G401.6 (cell line): ENCODE data around the gene CPT1A.
A peak's percentile ranks its signal among the peaks of the same experiment; 100 is the strongest.
"Not testable (repeated sequence)": the region's sequence is repeated elsewhere in the genome, so short reads cannot be mapped to it uniquely, and the experiment has no call there.

Experiments used
- FAIRE-seq: peaks from 2 replicates; lab custom pipeline; 2012; peaks lifted over from hg19 to GRCh38; lab: Jason Lieb, UNC

CPT1A gene

DNA sequence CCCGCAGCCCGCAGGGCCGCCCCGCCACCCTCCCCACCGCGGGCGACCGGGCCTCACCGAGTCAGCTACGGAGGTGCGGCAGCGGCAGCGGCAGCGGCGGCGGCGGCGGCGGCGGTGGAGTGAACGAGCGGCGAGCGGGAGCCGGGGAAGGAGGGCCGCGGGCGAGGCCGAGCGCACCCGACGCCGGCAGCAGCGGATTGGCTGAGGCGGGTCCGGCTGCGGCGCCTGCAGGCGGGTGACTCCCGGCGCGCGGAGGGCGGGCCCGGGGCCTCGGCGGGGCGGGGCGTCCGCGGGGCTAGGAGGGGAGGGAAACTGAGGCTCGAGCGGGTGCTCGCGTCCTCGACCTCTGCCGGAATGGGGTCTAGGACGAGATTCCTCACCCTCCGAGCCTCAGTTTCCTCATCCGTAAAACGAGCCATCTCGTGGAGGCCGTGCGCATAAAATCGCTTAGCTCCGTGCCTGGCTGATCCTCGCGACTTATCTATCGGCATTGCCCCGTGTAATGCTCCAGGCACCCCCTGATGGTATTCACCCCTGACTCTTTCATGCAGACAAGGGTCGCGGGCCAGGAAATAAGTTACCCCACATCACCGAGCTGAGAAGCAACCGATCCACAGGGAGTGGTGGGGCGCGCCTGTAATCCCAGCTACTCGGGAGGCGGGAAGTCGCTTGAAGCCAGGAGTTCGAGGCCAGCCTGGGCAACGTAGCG is at the start of gene CPT1A:
Gene CPT1A, minus strand, starts transcription at position 199 of the 709 bp plus-strand sequence. CDS start 26,442 bp downstream, outside the sequence.
- no peak for FAIRE-seq

DNA sequence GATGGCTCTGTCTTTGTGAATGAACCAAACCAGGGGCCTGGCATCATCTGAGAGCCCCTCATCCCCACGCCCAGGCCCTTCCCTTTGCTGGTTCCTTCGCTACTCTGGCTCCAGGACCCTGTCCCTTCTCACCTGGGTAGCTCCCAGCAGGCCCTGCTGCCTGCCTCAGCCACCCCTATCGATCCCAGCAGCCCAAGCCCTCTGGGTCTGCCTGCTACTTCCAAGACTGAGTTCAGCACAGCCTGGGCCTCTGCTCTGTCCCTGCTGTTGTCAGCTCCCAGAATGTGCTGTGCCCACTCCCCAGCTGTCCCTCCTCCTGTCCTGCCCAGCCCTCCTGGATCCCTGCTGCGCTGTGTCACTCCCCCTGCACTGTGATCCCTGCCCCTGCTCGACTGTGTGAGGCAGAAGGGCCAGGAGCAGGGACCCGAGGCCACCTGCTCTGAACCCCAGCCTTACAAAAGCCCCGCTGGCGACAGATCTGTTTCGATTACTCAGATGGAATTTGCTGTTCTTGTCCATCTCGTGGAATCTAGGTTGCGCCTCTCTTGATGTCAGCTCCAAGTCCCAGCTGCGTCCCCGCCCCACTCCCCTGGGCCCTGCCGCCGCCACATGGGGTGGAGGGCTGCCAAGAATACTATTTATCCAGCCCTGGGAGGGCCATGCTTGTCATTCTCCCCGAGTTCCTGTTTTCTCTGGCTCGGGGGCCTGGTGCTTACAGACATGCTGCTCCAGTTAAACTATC is 48.9 kb upstream of the CPT1A start:
- no peak for FAIRE-seq

DNA sequence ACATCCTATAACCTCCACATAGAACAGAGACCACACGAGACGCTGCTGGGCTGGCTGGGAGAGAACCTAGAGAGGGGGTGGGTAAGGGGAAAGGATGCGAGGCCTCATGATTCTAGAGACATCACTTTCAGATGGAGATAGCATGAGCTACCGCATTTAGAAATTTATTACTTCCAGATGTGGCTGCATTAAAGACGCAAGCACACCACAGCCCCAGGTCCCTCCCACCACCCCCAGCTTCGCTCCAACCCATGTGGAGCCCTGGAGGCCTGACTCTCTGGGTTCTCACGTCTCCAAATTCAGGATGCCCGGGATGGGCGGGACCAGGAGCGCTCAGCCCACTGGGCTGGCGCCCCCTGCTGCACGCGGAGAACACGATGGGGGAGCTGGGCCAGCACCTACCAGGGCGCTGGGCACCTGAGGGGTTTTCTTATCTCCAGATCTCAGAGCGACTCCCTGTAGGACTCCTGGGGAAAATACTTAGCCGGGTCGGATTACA is 48.3 kb upstream of the CPT1A start:
- no peak for FAIRE-seq

DNA sequence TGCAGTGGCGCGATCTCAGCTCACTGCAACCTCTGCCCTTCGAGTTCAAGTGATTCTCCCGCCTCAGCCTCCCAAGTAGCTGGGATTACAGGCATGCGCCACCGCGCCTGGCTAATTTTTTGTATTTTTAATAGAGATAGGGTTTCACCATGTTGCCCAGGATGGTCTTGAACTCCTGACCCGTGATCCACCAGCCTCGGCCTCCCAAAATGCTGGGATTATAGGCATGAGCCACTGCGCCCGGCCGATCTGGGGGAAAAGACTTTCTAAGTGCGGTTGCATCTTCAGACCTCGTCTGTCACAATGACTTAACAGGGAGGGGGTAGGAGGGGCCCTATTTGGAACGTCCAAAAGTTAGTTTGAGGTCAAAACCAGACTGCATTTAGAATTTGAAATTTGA is 43.1 kb upstream of the CPT1A start:
- not testable (repeated sequence) for FAIRE-seq

DNA sequence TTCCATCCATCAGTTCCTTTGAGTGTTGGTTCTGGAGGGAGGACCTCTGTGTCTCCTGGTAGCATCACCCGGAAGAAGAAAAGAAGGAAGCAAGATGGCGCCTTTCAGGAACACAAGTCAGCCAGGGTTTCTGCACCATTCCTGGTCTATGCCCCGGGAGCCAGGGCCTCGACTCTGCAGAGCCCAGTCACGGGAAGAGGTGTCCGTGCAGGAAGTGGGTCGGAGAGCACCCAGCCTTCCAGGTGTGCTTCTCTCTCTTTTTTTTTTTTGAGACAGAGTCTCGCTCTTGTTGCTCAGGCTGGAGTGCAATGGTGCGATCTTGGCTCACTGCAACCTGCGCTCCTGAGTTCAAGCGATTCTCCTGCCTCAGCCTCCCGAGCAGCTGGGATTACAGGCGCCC is 40.7 kb upstream of the CPT1A start:
- no peak for FAIRE-seq

DNA sequence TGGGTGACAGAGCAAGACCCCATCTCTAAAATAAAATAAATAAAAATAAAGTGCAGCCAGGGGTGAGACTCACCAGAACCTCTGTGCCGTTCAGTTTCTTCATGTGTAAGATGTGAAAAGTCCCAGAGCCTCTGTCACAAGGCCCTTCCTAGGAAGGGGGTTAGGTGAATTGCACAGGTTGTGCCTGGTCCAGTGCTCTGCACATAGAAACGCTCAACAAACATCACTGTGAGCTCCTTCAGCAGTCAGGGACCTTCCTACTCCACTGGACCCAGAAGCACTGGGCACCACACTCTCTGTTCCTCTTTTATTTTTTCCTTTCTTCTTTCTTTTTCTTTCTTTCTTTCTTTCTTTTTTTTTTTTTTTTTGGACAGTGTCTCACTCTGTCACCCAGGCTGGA is 39.6 kb upstream of the CPT1A start:
- no peak for FAIRE-seq

DNA sequence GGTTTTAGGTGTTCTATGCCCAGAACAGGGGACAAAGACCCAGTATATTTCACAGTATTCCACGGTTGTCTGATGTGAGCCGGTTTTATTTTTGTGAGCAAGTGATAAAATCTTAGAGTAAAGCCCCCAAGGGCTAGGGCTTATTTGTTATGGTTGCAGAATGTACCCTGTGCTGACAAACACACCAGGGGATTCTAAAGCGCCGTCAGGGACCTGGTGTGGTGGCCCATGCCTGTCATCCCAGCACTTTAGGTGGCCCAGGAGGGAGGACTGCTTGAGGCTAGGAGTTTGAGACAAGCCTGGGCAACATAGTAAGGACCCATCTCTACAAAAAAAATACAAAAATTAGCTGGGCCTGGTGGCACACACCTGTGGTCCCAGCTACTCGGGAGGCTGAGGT is 39.1 kb upstream of the CPT1A start:
- no peak for FAIRE-seq

DNA sequence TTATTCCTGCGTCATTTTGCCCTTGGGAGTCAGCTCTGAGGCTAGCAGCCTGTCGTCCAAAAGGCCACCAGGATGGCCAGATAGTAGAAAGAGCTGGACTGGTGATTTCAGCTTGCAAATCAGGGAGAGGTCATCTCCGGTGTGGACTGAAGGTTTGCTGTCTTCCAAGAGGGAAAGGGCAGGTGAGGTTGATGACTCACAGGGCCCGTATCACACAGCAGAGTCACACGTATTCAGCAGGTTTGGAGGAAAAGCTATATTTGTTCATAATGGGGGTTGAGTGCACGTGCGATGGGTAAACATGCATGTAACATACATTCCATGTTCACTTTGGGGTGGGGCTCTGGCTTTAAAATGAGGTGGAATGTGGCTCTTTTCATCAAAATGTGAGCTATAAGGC is 36.3 kb upstream of the CPT1A start:
- FAIRE-seq = no peak

DNA sequence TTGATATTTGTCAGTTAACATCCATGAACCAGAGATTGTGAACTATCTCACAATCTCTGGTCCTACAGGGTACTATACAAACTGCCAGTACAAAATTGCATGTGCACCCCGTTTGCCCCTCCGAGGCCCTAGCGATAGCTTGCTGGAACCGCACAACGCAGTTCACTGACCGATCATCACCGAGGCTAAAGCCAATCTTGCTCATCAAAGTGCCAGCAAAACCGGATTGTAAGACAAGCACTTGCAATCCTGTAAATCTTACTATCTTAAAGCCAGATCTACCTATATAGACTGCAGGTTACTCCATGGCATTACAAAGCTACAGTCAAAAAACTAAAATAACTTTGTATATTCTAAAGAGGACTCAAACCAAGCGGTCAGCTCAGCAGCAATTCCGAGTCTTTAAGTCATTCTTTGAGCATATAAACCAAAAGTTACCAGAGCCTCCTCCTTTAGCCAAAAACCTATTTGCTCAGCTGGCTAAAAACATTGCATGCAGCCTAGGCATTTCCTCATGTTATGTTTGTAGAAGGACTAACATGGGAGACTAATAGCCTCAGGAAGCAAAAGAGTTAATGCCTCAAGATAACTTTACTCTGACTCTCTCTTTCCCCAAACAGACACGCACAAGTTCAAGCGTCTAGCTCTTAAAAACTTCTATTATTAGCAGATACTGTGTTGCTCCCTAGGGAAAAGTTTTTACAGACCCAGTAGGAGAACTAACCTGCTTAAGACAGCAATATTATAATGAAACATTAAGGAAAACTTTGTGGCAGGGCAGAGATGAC is 30.7 kb upstream of the CPT1A start:
- no peak for FAIRE-seq

DNA sequence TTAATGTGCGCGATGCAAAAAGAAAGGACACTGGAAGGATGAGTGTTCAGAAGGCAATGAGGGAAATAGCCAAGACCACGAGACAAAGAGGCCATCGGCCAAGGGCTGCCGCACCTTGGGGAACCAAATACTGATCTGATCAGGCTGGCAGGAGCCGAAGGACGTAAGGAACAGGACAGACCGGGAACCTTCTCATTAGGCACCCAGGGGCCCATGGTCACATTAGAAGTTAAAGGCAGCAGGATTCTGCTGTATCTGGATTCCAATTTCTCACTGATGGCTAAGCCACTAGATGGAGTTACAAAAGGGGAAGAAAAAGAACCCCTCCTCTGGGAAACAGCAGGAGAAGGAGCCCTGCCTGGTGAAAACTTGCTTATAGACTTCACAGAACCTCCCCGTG is 28.8 kb upstream of the CPT1A start:
- no peak for FAIRE-seq

DNA sequence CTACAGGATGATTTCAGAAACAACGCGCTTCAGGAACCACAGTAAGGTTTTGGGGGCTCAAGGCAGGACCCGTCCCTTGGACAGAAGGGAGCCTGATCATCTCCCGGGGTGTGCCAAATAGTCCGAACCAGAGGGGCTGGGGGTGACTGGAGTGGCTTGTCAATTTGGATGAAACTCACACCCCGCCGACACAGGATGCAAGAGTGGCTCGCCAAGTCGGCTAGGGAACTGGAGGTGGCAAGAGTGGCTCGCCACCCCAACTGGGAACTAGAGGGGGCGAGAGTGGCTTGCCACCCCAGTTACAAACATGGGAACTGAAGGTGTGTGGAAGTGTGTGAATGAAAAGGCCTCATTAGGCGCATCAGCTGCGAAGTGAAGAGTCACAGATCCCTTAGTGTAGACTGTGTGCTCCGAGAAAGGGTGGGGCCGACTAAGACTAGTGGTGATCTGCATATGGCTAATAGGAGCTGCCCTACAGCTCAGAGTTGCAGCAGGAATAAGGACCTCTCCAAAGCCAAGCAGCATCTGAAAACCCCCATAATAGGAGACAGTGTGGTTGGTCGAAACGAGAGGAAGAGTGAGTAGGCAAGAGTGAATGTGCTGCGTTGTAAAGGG is 26.6 kb upstream of the CPT1A start:
- FAIRE-seq = no peak

DNA sequence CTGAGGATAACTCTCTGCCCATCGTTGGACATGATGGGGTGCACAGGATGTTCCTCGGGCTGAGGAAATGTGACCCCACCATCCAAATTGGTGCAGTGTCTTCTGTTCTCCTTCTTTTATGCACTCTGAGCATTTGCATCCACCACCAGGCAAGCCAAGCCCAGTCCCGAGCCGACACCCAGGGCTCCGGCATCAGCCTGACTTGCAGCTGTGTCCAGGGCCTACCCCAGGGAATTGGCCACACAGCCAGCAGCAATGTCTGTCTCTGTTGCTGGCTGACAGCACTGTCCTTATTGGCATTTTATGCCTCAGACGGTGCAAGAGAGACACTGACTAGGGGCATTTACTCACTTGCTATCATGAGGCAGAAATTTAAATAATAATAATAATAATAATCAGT is 25.4 kb upstream of the CPT1A start:
- no peak for FAIRE-seq

DNA sequence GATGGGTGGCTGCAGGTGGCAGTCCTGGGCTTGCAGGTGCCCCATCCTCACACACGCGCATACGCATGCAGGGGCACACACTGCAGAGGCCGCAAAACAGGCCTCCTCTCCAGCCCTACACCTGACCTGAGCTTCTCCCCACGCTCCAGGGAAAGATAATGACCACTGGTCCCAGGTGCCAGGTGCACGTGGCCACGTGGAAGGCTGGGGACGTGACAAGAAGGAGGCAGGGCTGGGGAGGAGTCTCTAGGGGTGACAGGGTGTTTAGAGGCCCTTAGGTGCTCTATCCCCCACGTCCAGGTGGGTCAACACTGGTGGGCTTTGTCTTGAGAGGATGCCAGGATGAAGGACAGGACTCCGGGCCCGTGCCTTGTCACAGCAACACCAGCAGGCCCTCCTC is 23.5 kb upstream of the CPT1A start:
- FAIRE-seq = no peak

DNA sequence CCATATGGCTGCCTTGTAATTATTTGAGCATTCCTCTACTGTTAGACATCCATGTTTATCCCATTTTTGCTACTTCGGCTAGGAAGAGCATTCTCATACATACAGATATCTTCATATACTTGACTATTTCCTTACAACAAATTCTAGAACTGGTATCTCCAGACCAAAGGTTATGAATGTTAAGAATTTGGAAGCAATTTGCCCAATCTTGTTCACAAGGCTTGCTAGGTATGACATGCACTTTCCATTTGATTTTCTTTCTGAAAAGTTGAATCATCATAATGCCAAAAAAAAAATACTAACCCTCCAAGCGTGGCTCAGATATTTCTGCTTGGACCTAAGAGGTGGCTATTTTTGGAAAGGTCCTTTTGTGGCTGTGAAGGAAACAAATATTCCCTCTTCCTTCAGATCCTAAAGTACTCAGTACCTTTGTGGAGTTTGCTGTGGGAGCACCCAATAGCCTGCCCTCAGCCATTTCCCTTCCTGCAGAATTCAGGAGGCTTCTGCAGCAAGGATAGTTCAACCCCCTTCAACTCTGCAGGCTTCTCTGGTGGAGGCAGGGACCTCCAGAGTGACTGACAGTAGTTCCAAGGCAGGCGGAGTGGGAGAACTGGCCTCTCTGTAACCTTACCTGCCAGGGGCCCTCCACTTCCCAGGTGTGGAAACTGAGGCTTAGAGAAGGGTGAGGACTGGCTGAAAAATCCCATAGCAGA is 22.0 kb upstream of the CPT1A start:
- FAIRE-seq = no peak

DNA sequence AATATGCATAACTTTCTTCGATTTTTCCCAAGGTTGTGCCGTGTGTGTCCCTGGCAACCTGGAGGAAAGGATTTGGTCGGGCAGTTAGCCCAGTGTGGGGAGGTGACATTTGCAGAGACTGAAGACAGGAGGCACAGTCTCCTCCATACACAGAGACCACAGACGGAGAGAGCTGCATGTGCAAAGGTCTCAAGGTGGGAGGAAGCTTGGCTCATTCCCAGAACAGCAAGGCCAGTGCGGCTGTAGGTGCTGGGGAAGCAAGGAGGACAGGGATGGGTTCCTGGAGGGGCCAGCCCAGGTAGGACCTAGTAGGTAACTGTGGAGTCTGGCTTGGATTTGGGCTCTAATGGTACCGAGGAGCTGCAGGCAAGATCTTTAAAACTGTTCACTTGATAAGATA is 20.7 kb upstream of the CPT1A start:
- FAIRE-seq = no peak

DNA sequence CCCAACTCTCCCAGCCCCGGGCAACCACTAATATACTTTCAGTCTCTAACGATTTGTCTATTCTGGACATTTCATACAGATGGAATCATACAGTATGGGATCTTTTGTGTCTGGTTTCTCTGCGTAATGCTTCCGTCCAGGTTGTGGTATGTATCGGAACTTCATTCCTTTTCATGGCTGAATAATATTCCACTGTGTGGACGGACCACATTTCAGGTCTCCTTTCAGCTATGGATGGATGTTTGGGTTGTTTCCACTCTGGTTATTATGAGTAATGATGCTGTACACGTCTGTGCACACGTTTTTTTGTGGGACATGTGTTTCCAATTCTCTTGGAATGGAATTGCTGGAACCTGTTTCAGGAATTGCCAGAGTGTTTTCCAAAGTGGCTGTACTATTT is 17.4 kb upstream of the CPT1A start:
- FAIRE-seq = no peak

DNA sequence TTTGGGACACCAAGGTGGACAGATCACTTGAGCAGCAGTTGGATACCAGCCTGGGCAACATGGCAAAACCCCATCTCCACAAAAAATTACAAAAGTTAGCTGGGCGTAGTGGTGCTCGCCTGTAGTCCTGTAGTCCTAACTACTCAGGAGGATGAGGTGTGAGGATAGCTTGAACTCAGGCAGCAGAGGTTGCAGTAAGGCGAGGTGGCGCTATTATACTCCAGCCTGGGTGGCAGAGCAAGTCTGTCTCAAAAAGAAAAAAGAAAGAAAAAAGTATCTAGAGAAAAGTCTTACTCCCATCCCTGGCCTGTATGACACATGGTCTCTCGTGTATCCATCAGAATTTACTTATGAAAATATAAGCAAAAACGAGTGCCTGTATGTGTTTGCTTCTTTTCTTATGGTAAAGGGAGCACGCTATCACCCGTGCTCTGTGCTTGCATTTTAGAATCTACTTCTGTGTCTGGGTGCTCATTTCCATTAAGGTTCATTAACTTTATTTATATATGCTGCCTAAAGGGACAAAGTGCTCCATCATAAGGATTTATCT is 15.4 kb upstream of the CPT1A start:
- FAIRE-seq = no peak

DNA sequence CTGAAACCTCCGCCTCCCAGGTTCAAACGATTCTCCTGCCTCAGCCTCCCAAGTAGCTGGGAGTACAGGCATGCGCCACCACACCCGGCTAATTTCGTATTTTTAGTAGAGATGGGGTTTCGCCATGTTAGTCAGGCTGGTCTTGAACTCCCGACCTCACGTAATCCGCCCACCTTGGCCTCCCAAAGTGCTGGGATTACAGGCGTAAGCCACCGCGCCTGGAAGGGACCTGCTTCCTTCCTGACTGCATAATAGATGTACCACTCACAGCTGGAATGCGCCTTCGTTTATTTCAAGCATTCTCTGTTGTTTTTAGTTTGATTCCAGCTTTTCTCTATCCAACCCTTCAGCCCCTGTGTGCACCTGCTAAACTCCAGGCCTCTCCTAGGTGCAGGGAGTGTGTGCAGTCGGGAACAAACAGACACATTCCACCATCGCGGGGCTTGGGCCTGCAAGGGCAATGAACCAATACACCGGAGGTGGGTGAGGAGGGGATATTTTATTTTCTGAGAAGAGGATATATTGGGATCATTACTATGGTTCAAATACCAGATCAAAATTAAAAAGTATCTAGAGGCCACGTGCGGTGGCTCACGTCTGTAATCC is 14.8 kb upstream of the CPT1A start:
- FAIRE-seq = not testable (repeated sequence)

DNA sequence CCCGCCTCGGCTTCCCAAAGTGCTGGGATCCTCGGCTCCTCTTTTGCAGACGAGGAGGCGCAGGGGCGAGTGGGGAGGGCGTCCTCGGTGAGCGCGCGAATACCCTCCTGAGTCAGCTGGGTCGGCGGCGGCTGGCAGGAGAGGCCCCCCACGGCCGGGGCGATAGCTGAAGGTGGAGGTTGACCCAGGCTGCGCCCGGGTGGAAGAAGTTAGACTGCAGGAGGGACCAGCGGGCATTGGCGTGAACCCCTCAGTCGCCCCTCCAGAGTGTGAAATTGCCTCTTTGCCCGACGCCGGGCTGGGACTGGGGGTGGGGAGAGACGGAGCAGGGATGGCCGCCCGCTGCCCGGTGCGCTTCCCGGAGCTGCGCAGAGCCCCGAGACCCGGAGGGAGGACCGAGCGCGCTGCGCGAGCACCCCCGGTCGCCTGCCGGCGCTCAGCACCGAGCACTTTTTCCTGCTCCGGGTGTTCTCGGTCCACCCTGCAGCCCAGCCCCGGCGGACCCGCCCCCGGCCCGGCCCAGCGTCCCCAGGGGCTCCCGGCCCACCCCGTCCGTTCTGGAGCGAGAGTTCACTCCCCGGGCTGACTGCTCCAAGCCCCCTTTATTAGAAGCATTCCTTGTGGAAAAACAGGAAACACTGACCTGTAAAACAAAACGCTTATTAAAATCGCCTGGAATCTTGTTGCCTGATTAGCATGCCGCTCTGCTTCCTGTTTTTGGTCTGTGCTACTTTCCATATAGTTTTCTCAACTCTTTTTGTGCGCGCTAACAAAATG is 13.7 kb upstream of the CPT1A start:
- FAIRE-seq = peak; percentile 73

DNA sequence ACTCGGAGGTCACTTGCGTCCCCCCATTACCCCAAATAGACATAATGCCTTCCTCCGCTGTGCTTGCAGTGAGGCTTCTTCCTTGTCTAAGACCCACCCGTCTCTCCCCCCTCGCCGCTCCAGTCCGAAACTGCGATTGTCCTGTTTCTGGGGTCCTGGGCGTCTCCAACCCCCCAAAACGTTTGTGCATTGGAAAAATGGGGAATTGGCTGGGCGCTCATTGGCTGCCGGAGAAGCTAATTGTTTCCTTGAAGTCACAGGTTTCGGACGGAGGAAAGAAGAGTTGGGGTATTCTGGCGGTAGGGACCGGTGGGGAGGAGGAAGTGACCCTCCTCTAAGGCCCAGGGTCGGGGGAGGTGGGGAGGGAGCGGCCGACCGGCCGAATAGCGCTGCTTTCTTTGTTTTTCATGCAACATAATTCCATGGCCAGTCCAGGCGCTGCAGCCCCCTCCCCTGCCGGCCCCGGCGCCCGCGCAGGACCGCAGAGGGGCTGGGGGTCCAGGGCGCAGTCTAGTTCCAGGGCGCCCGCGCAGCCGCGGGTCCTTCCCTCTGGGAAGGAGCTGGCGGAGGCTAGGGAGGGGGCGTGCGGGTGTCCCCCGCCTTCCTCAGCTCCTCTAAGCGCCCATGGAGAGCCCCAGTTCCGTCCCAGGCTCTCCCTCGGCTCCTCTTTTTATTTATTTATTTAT is 12.7 kb upstream of the CPT1A start:
- no peak for FAIRE-seq
